Measurements from ENCODE around the gene SPAG8.

DNA sequence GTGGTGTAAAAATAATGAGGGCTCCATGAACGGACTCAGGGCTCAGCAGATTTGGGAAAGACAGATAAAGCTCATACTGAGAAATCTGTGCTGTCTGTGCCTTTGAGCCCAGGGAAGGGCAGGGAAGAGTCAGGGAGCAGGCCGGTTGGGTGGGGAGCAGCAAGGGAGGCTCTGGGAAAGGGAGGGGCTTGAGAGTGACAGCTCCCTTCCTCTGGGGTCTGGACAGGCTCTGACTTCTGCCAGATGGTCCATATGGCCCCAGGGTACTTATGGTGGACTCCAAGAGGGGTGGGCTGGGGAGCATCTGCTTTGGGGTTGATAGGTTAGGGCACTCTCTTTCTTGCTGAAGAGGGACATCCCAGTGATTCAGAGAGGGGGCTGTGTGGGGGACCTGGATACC lies 18.6 kb downstream of the SPAG8 start:
- TF ChIP-seq, protein P1, sequence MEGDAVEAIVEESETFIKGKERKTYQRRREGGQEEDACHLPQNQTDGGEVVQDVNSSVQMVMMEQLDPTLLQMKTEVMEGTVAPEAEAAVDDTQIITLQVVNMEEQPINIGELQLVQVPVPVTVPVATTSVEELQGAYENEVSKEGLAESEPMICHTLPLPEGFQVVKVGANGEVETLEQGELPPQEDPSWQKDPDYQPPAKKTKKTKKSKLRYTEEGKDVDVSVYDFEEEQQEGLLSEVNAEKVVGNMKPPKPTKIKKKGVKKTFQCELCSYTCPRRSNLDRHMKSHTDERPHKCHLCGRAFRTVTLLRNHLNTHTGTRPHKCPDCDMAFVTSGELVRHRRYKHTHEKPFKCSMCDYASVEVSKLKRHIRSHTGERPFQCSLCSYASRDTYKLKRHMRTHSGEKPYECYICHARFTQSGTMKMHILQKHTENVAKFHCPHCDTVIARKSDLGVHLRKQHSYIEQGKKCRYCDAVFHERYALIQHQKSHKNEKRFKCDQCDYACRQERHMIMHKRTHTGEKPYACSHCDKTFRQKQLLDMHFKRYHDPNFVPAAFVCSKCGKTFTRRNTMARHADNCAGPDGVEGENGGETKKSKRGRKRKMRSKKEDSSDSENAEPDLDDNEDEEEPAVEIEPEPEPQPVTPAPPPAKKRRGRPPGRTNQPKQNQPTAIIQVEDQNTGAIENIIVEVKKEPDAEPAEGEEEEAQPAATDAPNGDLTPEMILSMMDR (IDR thresholded peaks at IDR 0.05; ENCODE audit: low read length): no peak
- TF ChIP-seq EZH2 (IDR thresholded peaks at IDR 0.05; ENCODE audit: borderline replicate concordance, low read length): no peak

All from OCI-LY1 (cell line).